UCSD-AML1 (cell line): ENCODE results near the gene NDUFV1.
"Not testable (repeated sequence)": the region's sequence is repeated elsewhere in the genome, so short reads cannot be mapped to it uniquely, and the experiment has no call there.

Source experiments
- DNase-seq: peaks from one replicate; lab custom pipeline; 2025; ENCODE audit not compliant: unreplicated experiment; lab: John Stamatoyannopoulos, UW

Gene NDUFV1

DNA sequence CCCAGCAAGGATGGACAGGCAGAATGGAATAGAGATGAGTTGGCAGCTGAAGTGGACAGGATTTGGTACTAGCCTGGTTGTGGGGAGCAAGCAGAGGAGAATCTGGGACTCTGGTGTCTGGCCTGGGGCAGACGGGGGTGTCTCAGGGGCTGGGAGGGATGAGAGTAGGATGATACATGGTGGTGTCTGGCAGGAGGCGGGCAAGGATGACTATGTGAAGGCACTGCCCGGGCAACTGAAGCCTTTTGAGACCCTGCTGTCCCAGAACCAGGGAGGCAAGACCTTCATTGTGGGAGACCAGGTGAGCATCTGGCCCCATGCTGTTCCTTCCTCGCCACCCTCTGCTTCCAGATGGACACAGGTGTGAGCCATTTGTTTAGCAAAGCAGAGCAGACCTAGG lies 20.8 kb upstream of the NDUFV1 start:
- no peak for DNase-seq

DNA sequence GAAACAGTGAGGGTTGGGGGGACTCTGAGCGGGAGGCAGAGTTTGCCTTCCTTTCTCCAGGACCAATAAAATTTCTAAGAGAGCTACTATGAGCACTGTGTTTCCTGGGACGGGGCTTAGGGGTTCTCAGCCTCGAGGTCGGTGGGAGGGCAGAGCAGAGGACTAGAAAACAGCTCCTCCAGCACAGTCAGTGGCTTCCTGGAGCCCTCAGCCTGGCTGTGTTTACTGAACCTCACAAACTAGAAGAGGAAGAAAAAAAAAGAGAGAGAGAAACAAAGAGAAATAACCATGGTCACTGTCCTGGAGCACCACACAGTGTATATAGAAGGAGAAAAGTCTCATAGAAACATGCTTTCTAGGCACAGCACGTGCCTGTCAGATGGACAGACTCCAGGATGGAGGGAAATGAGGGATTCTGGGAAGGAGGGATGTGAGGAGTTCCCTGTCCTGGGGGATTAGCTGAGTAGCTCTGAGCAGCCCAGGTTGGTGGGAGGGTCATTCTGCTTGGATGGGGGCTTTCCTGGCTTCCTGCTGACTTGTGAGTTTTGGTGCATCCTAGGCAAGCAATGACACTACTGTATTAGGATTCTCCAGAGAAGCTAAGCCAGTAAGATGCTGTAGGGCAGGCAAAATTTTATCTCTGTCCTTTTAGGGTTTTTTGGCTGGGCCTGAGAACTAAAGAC lies 20.0 kb upstream of the NDUFV1 start:
- DNase-seq = no peak

DNA sequence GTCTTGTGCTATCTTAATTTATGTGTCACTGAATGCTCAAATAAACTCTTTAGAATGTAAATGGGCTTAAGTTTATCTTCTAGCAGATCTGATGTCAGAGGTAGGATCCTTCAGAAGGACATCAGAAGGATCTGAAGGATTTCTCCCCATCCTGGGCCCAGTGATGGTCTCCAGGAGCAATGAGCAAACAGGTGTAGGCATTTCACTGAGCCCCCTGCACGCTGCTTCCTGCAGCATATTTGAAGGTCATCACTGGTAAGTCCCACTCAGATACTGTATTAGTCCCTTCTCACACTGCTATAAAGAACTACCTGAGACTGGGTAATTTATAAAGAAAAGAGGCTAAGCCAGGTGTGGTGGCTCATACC lies 18.6 kb upstream of the NDUFV1 start:
- DNase-seq = no peak

DNA sequence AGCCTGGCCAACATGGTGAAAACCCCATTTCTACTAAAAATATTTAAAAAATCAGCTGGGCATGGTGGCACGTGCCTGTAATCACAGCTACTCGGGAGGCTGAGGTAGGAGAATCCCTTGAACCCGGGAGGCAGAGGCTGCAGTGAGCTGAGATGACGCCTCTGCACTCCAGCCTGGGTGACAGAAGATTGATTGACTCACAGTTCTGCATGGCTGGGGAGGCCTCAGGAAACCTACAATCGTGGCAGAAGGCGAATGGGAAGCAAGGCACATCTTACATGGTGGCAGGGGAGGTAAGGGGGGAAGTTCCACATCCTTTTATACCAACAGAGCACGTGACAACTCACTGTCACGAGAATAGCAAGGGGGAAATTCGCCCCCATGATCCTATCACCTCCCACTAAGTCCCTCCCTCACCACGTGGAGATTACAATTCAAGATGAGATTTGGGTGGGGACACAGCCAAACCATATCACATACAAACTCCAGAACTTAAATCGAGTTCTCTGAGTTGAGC lies 17.8 kb upstream of the NDUFV1 start:
- DNase-seq = not testable (repeated sequence)

DNA sequence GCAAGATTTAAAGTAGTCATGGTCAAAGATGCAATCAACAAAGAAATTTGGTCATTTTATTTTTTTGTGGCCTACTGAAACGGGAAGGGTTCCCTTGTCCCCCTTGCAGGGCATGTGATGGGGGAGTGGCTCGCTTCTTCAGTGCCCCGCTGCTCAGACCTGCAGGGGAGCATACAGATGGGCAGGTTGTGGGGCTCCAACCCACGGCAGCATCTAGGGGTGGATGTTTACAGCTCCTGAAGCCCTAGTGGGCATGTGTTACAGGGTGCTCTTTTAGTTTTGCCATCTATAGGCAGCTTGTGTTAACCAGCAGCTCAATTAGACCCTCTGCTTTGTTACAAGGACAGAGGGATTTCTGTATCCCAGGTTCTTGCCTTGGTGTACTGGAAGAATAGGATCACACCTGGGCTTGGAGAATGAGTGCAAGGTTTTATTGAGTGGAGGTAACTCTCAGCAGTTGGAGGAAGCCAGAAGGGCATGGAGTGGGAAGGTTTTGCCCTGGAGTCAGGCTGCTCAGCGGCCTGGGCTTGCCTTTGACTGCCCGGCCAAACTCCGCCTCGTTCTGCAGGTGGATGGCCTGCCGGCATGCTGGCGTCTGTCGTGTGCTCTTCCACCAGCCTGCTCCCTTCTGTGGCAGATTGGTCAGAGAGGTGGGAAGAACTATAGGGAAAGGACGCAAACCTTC lies 13.7 kb upstream of the NDUFV1 start:
- no peak for DNase-seq

DNA sequence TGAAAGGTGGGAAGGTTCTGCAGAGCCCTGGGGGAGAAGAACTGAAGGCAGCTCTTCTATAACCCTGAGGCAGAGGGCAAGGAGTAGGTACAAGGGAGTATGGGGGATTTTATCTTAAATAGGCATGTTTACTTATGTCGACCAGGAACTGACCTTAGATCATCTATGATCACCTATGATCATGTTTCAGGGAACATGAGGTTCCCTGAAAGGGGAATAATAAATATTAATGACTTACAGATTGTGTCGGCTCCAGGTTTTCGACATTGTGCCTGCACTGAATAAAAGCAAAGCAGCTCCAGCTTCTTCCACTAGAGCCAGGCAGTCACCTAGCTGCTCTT lies 13.2 kb upstream of the NDUFV1 start:
- no peak for DNase-seq

DNA sequence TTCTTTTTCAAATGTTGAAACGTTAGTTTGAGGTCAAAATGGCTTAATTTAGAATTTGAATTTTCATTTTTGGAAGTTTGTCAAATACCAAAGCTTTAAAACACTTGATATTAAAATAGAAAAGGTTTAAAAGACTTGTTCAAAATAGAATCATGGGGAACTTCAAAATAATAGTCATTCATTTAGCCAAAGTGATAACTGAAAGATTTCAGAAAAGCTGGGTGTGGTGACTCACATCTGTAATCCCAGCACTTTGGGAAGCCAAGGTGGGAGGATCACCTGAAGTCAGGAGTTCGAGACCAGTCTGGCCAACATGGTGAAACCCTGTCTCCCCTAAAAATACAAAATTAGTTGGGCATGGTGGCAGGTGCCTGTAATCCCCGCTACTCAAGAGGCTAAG lies 12.3 kb upstream of the NDUFV1 start:
- DNase-seq = no peak

DNA sequence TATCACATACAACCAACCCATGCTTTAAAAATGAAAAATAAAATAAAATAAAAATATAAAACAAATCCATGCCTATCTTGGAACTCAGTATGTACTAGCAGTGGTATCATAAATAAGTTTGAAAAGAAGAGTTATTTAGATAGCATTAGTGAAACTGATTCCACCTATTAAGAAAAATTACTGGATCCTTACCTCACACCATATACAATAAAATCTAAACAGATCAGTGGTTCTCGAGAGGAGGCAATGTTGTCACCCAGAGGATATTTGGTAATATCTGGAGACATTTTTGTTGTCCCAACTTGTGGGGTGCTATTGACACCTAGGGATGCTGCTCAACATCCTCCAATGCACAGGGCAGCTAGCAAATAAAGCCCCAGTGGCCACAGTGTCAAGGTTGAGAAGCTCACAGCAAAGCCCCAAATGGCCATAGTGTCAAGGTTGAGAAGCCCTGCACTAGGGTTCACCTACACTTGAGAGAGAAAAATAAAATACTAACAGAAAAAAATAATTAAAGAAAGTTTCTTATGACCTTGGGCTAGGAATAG lies 9.9 kb upstream of the NDUFV1 start:
- no peak for DNase-seq

DNA sequence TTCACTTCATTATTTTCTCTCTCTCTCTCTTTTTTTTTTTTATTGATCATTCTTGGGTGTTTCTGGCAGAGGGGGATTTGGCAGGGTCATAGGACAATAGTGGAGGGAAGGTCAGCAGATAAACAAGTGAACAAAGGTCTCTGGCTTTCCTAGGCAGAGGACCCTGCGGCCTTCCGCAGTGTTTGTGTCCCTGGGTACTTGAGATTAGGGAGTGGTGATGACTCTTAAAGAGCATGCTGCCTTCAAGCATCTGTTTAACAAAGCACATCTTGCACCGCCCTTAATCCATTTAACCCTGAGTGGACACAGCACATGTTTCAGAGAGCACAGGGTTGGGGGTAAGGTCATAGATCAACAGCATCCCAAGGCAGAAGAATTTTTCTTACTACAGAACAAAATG lies 9.3 kb upstream of the NDUFV1 start:
- not testable (repeated sequence) for DNase-seq

DNA sequence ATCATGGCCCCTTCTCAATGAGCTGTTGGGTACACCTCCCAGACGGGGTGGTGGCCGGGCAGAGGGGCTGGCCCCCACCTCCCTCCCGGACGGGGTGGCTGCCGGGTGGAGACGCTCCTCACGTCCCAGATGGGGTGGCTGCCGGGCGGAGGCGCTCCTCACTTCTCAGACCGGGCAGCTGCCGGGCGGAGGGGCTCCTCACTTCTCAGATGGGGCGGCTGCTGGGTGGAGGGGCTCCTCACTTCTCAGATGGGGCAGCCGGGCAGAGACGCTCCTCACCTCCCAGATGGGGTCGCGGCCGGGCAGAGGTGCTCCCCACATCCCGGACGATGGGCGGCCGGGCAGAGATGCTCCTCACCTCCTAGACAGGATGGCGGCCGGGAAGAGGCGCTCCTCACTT lies 8.8 kb upstream of the NDUFV1 start:
- not testable (repeated sequence) for DNase-seq

DNA sequence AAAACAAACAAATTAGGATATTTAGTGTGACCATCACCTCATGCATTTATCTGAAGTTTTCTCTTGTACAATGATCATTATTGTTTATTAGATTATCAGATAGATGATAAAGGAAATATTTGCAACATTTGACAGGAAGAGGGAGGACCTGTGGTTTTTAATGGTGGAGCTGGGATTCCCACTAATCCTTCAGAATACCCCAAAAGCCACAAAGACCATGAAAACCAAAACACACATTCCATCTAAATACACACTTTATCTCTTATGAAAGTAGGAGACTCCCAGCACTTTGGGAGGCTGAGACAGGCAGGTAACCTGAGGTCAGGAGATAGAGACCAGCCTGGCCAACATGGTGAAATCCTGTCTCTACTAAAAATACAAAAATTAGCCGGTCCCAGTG lies 7.6 kb upstream of the NDUFV1 start:
- no peak for DNase-seq

DNA sequence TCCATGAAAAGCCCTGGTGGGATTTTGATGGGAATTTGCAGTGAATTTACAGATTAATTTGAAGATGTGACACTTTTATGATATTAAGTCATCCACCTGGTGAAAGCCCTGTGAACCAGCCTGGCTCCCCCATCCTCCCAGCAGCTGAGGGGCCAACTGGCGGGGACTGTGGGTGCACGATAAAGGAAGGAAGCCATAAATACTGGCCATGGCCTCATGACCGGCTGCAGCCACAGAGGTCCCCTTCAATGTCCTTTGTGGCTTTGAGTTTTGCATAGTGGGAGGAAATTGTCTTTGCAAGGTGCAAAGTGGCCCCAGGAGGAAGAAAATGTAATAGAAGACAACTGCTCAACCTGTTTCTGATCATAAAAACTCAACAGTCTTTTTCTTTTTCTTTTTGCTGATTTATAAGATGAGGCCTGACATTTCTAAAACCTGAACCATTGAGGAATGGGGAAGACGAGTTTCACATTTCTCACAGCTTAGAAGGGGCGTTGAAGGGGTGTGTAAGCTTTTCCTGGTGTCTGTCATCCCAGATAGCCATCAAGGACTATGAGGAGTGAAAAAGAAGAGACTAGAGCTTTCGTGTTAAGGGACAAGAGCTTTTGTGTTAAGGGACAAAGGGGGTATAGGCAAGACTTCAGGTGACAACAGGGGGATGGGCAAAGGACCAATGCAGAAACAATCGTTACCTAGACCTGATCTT lies 6.3 kb upstream of the NDUFV1 start:
- peak; percentile 57 for DNase-seq

DNA sequence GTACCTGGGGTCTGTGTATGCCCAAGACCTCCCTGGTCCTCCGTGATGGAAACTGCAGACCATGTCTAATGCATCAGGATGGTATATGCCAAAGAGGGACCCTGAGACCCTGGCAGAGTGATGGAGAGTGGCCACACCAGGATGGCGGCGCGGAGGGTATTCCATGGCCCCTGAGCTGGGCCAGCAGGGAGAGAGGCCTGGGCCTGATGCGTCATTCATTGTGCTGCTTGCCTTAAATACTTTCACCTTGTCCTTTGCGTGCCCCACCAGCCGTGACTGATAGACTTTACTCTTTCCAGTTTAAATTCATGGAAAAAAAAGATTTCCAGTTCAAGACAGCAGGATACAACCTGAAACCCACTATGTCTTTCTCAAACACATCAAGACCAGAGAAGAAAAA lies 5.6 kb upstream of the NDUFV1 start:
- DNase-seq = no peak

DNA sequence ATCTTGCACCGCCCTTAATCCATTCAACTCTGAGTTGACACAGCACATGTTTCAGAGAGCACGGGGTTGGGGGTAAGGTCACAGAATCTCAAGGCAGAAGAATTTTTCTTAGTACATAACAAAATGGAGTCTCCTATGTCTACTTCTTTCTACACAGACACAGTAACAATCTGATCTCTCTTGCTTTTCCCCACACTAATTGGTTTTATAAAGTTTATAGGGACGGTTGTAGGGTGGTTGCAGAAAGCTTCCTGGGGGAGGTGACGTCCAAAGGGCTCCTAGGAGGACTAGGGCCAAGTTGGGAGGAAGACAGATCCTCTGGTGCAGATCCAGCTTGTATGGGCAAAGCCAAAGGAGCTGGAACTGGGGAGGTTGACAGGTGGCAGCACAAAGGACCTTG lies 2.6 kb upstream of the NDUFV1 start:
- DNase-seq = not testable (repeated sequence)

DNA sequence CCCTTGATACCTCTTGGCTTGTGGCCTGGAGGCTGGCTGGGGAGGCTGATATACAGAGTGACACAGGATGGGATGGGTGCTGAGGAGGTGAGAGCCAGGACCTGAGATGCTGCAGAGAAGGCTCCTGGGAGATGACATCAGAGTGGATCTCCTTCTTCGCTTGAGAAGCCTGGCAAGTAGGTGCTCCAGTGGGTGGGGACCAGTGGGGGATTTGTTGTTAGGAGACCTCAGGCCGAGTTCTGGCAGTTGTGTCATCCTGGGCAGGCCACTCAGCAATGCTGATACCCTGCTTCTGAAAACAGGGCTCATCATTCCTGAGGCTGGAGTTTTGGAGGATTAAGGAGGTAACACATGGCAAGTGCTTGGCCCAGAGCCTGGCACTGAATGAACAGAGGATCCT lies 1.9 kb upstream of the NDUFV1 start:
- DNase-seq = no peak

DNA sequence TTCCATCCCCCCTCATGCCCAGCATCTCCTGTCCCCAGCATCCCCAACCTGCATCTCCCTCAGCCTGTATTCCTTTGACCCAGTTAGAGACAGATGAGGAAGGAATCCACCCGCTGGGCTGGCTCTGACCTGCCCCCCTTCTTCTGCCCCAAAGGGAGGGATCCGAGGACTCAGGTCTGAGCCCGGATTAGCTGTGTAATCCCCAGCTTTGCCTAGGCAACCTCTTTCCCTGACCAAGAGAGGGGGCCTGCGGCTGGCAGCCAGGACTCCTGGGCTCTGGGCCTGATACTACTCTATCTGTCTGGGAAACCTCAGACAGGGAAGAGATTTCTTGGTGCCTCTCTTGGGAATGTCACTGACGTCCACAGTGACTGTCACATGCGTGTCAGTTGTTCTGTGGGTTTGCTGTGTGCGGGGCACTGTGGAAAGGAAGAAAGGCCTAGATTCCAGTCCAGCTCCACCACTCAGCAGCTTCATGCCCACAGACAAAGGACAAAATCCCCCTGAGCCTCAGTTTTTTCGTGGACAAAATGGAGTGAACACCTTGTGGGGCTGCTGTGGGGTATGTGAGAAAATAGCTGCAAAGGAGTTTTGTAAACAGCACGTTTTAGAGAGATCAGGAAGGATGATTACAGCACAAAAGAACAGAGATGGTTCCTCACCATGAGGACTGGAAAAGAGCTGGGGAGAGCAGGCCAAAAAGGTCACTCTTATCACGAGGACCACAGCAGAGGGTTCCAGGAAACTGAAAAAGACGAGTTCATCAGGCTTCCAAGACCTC lies 1.3 kb upstream of the NDUFV1 start:
- DNase-seq = no peak

DNA sequence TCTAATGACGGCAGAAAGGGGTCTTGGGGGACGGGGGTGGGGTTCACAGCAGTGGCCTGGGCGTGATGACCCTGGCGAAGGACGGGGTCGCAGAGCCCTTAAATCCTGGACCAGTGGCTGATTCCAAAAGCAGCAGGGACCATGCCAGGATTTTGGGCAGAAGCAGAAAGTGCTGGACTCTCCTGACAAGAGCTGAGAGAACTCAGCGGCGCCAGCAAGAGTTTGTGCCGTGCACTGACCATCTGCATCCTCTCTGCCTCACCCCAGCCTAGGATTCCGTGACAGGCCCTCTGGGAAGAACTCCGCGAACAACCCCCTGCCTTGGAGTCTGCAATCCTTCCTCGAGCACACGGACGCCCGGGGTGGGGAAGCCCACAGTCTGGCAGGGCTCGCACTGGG lies 644 bp upstream of the NDUFV1 start:
- DNase-seq = no peak

DNA sequence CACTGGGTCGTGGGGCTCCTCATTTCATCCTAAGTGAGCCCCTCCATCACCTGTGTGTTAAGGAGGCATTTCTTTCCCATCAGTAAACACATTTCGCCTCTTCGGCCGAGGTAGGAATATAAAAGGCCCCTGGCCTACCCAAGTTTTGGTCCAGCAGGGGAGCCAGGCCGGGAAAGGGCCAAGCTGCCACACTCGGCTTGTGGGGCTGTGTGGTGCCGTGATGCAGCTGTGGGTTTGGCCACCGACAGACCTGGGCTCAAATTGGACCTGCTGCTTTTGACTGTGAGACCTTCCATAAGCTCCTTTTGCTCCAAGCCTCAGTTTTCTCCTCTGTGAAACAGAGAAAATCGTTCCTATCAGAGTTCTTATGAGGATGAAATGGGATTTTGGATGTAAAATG lies 771 bp downstream of the NDUFV1 start:
- no peak for DNase-seq

DNA sequence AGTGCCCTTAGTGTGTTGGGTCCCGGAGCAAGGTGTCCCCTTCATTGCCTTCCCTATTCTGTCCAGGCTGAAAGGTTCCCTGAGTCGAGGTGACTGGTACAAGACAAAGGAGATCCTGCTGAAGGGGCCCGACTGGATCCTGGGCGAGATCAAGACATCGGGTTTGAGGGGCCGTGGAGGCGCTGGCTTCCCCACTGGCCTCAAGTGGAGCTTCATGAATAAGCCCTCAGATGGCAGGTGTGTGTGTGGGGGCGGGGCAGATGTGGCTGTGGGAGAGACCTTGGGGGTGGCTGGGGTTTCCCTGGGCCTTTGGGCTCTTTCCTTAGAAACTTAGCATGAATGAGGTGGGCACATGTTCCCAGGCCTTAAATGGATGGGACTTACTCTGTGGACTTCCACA lies 1.8 kb downstream of the NDUFV1 start:
- no peak for DNase-seq

DNA sequence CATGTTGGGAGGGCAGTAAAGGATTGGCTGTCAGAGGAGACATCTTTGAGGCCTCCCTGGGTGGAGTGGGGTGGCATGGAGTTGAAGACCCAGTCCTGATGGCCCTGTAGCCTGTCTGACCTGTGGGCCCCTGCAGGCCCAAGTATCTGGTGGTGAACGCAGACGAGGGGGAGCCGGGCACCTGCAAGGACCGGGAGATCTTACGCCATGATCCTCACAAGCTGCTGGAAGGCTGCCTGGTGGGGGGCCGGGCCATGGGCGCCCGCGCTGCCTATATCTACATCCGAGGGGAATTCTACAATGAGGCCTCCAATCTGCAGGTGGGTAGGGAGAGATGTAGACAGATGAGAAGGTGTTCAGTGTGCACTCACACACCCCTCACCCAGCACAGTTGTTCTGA lies 2.6 kb downstream of the NDUFV1 start:
- no peak for DNase-seq

DNA sequence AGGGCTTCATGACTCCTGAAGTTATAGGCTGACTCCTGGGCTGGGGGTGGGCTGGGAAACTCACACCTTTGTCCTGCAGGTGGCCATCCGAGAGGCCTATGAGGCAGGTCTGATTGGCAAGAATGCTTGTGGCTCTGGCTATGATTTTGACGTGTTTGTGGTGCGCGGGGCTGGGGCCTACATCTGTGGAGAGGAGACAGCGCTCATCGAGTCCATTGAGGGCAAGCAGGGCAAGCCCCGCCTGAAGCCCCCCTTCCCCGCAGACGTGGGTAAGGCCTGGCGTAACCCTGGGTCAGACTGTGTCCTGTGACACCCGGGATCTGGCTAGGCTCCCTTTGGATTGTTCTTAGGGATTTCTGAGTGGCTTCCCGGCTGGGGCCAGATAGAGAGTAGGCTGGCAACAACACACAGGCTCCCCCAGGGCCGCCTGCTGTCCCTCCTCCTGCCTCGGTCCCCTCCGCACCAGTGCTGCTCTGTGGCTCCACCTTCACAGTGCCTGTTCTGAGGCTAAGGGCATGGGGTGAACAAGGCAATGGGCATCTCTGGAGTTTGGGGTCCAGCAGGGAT lies 3.6 kb downstream of the NDUFV1 start:
- no peak for DNase-seq
